Stimulated activated CD4-positive, alpha-beta T cell treated with anti-CD3 and anti-CD28 coated beads, TNF-alpha, amount 100 ng/mL, for 48 hours (primary cell): ENCODE results near the gene ANKRD36B.
"Not testable (repeated sequence)": the region's sequence is repeated elsewhere in the genome, so short reads cannot be mapped to it uniquely, and the experiment has no call there.

Source experiments
- DNase-seq, 3 donors: peaks; one replicate each; pipeline ENCODE4 v3.0.0-alpha.2; 2020; ENCODE audit warnings: low read depth in 3 of 3

The ANKRD36B gene

DNA sequence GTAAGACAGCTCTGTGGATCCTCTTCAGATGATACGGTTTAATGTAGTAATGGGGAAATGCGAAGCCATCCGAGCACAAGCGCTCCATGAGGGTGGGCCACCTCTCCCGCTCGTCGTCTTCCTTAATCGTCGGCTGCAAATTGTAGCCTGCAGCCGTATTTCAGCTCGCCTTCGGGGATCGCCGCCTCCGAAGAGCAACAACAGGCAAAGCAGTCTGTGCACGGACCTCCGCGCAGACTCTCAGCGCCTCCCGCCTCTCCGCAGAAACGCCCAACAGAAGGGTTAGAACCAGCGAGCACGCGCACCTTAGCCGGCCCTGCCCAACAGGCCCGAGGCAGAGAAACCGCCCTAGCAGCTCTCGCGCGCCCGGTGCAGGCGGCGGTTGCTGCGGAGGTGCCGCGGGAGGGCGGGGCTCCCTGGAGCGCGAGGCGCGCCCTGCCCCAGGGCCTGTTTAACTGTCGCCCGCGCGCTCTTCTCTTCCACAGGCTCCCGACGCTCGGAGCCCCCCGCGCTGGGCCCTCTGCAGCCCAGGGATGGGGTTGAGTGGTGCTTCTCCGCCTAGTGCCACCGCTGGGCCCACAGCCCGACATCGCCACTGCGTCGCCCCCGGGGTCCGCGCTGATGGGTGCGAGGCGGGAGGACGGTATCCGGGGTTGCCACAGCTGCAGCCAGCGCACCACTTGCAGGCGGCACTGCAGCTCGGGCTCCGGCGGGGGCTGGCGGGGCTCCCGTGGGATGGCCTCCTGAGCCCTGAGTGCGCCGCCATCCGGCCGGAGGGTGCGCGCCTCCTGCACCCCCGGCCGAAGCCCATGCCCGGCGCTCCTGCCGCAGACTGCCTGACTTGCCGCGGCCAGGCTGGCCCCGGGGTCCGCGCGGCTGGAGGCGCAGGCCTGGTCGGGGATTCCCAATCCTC, at the start of gene ANKRD36B:
TSS of gene ANKRD36B (minus strand) at position 280 of the 913 bp plus-strand sequence. CDS start at position 88, 192 bp downstream.
- DNase-seq = peak; percentile 44 to 65 (median 52)

DNA sequence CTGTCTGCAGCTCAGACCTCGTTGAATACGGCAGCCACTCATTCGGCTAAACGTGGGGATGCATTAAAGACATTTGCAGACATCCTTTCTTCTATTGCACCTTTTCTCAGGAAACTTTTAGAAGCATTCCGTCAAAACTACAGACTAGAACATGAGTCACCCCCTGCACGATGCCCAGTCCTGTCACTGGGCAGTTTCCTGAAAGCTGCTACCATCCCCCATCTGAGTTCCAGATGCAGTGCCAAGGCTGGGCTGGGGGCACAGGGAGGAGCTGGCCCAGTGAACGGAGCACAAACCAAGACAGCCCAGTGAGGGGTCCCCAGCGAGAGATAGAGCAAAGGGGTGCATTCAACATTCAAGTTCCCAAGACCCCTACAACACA, 36.4 kb upstream of the ANKRD36B start:
- DNase-seq = not testable (repeated sequence)

DNA sequence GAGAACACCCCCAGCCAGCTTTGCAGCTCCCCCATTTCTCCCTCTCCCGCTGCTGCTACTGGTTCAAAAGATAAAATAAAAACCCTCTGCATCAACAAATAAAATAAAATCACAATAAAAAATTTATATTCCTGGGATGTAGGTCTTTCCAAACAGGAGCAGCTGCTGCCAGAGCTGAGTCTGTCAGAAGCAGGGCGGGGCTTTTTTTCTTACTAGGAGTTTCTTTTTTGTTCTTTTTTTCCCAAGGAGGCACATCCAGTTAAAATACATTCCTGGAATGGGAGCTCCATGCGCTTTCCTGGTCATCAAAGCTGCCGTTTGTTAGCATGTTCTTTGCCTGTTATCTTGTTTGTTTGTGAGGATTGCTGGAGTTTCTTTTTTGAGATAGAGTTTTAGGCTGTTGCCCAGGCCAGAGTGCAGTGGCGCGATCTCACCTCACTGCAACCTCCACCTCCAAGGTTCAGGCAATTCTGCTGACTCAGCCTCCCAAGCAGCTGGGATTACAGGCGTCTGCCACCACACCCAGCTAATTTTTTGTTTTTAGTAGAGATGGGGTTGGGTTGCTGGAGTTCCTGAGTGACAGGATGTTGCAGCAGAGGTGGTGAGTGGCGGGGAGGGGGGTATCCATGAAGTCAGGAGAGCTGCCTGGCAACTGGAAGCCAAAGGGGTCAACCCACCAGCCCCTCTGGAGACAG, 35.8 kb upstream of the ANKRD36B start:
- not testable (repeated sequence) for DNase-seq

DNA sequence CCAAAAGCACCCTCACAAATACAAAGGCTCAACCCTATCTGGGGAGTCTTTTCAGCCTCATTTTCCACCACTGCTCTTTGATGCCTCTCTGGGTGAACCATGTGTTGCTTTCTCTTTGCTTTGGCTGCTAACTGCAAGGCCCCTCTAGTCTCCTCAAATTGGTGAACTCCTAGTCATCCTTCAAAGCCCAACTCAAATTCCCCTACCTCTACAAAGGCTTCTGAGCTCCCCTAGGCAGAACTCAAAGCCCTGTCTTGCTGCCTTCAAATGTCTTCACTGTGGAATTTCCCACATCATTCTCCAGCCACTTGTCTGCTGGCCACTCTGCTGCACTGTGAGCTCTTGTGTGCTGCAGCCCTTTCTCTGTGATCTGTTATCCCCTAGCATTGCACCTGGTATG, 33.3 kb upstream of the ANKRD36B start:
- DNase-seq = not testable (repeated sequence)

DNA sequence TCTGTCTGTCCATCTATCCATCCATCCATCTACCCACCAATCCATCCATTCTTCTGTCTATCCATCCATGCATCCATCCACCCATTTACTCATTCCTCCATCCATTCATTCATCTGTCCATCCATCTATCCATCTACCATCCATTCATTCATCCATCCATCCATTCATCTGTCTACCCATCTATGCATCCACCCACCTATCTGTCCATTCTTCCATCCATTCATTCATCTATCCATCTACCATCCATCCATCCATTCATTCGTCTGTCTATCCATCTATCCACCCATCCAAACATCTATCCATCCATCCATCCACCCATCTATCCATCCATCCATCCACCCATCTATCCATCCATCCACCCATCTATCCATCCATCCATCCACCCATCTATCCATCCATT, 30.8 kb upstream of the ANKRD36B start:
- not testable (repeated sequence) for DNase-seq

DNA sequence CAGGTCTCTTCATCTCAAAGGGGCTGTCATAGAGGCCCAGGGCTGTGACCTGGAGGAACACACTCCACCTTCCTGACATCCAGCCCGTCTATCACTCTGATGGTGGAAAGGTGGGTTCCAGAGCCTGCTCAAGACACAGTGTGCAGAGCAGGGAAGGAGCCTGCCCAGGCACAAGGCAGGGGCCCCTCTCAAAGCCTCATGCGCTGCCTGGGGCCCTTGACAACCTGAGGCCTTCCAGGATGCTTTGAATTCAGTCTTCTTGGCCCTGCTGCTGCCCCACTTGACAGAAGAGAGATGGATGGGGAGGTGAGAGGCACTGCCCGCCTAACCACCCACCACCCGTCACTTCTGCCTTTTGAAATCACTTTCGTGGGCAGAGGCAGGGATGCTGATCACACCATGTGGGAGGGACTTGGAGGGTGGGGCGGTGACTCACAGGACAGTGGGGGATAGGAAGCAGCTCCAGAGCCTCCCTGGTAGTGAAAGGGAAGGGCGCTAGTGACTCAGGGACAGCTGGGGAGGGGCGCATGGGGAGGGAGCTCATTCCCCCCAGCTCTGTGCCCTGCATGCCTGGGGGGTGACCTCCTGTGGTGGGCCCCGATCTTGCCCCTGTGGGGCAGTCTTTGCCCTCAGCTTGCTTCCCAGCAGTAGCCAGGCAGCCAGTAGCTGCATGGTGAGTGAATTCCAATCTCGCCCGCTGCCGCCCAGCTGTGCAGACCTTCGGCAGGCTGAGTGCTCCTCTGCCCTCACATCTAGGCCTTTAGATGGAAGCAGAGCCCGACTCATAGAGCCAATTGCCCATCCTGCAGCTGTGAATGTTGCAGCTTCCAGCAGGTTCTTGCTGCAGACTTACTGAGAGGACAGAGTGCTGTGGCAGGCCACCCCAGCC, 29.5 kb upstream of the ANKRD36B start:
- not testable (repeated sequence) for DNase-seq

DNA sequence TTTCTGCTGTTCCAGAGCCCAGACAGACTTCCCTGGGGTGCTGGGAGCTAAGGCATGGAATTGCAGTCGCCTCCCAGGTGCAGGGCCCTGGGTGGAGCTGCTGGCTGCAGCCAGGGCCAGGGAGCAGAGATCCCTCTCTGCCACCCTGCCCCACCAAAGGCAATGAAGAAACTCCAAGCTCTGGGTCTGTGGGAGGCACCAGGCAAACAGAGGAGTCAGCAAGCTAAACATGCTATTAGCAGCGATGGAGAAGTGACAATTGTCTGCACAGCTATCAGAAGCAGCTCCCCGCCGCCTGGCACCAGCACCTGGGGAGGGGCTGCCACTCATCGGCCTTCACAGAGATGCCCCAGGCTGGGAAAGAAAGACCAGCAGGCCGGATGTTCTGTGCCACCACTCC, 28.2 kb upstream of the ANKRD36B start:
- no peak for DNase-seq

DNA sequence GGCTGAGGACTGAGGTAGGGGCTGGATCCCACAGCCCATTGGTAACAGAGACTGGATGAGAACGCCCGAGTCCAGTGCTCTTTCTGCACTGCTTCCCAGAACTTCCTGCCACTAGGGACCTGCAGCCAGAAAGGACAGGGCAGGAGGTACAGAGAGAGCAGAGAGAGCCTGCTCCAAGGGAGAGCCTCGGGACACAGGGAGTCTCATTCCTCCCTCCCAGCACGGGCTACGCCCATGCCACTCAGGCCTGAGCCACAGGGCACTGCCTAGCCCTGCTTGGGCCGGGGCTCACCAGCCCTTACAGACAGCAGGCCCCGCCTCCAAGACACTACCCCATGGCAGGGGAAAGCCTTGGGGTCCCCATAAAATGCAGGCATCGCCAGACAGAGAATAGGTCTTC, 26.1 kb upstream of the ANKRD36B start:
- DNase-seq = not testable (repeated sequence)

DNA sequence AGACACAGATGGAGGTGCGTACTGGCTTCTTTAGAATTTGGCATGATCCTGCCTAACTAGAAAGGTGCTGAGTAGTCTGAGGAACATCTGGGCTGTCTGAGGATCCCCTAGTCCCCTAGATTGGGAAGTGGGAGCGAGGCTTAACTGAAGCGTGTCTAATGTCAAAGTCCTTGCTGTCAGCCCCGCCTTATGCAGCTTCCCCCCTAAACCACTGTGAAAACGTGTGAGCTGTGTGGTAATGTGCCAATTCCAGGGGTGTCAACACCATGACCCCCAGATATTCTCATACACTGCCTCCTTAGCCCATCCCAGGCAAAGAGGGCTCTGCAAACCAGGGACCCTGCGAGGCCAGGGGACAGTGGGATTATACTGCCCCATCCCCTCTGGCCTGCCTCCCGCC, 22.2 kb upstream of the ANKRD36B start:
- not testable (repeated sequence) for DNase-seq

DNA sequence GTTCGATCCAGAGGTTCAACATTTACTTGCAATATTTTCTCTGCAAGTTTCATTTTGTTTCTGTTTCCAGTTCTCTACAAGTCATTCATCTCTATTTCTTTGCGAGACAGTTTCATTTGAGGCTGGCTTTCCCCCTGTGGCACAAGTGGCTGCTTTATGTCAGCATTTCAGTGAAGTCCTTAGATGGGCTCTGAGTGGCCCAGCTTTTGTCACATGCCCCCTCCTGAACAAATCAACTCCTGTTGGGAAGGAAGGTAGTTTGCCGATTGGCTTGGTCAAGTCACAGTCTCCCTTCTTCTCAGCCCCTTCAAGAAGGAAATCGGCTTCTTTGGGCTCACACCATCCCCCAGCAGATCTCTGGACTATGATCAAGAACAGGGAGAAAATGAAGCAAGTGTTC, 19.1 kb upstream of the ANKRD36B start:
- not testable (repeated sequence) for DNase-seq

DNA sequence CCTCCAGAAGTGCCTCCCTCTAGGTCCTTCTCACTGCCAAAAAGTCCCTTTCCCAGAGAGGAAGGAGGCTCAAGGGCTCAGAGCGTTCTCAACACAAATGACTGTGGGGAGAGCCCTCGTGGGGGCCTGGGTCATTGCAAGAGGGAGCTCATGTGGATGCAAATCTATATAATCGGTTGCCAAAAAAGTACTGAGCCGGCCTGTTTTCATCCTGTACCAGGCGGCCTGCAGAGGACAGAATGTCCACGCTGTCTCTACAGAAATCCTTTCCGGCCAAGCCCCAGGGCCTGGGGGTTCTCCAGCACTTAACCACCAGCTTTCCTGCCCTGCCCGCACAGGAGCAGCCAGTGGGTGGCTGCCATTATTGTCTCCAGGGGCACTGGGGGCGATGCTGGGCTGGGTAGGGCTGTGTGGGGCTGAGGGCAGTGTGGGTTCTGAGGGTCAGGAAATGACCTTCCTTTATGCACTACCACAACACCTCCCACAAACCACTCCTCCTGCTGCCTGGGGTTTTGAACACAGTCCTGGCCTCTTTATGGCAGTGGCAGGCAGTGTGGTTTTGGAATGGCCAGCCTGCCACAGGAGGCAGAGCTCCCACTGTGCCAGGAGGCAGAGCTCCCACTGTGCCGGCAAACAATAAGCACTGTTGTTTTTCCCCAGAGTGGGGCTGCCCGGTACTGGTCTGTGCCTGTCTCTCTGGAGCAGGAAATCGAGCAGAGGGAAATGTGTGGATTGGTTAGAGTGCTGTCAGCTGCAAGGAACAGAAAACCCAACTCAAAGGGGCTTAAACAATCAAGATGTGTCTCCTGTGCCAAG, 16.1 kb upstream of the ANKRD36B start:
- not testable (repeated sequence) for DNase-seq

DNA sequence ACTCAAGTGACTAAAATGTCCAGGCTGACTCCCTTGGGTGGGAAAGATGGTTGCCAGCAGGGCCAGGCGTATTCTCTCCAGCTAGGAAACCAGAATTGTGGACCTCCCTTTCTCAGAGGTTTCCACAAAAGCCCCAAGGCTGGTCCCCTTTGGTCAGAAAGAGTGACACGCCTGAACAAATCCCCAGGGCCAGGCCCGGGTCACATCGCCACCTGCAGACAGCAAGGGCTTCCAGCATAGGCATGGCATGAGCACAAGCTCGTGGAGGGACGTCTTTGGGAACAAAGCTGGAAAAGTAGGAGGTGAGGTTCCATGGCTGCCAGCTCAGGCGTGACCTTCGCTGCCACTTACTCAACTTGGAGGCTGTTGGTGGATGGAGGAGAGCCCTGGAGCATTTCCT, 15.4 kb upstream of the ANKRD36B start:
- not testable (repeated sequence) for DNase-seq

DNA sequence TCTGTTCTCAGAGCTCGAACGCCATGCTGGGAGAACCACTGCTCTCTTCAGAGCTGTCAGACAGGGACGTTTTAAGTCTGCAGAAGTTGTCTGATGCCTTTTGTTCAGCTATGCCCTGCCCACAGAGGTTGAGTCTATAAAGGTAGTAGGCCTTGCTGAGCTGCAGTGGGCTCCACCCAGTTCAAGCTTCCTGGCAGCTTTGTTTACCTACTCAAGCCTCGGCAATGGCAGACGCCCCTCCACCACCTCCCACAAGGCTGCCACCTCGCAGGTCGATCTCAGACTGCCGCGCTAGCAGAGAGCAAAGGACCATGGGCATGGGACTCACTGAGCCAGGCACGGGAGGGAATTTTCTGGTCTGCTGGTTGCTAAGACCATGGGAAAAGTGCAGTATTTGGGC, 11.9 kb upstream of the ANKRD36B start:
- DNase-seq = not testable (repeated sequence)

DNA sequence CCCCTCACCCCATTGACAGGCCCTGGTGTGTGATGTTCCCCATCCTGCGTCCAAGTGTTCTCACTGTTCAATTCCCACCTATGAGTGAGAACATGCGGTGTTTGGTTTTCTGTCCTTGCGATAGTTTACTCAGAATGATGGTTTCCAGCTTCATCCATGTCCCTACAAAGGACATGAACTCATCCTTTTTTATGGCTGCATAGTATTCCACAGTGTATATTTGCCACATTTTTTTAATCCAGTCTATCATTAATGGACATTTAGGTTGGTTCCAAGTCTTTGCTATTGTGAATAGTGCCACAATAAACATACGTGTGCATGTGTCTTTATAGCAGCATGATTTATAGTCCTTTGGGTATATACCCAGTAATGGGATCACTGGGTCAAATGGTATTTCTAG, 6.5 kb upstream of the ANKRD36B start:
- DNase-seq = not testable (repeated sequence)

DNA sequence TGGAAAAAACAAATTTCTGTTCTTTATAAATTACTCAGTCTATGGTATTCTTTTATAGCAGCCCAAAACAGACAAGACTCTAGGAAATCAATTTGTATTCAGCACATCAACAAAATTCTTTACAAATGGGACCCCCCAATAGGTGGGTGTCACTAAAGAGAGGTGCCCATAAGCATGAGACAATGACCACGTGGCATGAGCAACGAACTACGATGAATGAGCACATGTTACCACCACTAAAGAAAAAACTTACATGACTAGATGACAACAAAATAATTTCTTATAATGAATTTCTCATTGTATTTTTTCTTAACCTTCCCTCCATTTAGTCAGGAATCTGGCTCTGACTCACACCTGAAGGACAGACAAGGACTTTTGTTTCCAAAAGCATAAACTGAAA, 3.8 kb upstream of the ANKRD36B start:
- not testable (repeated sequence) for DNase-seq

DNA sequence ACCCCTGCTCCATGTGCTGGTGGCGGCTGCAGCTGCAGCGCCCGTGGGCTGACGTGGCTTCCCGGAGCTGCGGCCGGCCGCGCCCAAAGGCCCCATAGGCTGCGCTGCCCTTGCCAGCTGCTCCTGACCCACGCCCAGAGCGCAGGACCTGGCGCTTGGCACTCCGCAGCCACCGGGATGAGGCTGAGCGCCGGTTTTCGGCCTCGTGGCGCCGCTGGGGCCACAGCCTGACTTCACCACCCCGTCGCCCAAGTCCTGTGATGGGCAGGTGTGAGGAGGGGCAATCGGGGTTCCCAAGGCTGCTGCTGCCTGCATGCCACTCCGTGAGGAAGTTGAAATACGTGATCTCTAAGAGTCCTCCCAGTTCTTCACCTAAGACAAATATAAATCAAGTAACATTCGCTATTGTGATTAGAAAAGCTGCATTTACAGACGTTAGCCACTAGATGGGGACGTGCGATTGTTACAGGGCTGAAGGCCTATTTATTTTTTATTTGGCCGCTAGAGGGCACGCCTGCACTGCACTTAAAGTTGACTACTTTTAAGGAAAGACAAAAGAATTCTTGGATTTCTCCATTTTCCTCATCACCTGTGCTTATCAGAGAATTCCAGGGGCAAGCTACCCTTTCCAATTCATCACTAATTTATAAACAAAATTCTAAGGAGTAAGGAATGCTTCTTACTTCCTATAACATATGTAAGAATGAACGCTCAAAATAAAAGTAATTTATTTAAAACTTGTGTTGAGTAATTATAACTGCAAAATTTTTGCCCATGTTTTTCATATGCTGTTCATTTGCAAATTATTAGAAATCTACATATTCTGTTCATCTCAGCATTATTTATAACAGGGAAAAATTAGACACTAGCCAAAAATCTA, 1.1 kb upstream of the ANKRD36B start:
- DNase-seq = peak; percentile 52 to 59 (median 56)

DNA sequence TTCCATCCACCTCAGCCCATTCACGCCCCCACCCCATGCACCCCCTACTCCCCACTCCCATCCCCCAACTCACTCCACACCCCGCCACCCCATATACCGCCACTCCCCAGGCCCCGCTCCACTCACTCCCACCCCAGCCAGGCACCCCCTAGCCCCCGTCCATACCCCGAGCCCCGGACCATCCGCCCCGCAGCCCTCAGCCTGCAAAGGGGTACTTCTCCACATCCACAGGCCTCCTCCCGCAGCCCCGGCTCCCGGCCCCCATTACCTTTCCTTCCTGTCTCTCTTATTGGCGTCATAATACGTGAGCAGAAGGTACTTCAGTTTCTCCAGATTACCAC, 450 bp downstream of the ANKRD36B start:
- not testable (repeated sequence) for DNase-seq

DNA sequence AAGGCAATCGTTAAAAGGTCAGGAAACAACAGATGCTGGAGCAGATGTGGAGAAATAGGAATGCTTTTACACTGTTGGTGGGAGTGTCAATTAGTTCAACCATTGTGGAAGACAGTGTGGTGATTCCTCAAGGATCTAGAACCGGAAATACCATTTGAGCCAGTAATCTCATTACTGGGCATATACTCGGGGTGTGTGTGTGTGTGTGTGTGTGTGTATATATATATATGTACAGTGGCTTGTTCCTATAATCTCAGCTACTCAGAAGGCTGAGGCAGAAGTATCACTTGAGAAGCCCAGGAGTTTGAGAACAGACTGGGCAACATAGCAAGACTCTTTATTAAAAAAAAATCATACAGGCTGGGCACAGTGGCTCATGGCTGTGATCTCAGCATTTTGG, 24.0 kb downstream of the ANKRD36B start:
- DNase-seq = not testable (repeated sequence)

DNA sequence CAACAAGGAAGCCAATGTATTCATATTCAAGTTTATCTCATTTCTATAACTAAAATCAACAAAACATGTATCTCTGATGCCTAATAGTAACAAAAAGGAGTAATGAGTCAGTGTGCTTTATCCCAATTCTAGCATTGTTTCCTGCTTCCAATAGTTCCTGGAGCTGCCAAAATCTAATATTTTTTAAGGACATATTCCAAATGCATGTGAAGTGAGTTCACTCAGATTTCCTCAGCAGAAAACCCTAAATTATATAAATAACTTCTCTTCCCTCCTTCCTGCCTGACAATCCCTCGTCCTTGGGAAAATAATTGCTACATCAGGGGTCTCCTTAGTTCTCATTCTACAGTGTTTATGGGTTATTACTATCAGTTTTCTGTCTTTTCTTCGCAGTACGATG, 37.3 kb downstream of the ANKRD36B start:
- not testable (repeated sequence) for DNase-seq

DNA sequence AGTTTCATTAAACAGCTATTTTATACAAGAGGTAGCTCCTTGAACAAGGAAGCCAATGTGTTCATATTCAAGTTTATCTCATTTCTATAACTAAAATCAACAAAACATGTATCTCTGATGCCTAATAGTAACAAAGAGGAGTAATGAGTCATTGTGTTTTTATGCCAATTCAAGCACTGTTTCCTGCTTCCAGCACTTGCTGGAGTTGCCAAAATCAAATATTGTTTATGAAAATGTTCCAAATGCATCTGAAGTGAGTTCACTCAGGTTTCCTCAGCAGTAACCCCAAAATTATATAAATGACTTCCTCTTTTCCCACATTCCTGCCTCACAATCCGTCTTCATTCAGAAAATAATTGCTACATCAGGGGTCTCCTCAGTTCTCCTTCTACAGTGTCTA, 39.2 kb downstream of the ANKRD36B start:
- DNase-seq = not testable (repeated sequence)
